Stimulated activated CD4-positive, alpha-beta T cell treated with anti-CD3 and anti-CD28 coated beads, TNF-alpha, amount 100 ng/mL, for 4 hours (primary cell): ENCODE results near the gene NEU4.
"Not testable (repeated sequence)": the region's sequence is repeated elsewhere in the genome, so short reads cannot be mapped to it uniquely, and the experiment has no call there.

Source experiments
- DNase-seq, 3 experiments: peaks; one replicate each; pipeline ENCODE4 v3.0.0-alpha.2; 2020; ENCODE audit warnings: low read depth in 3 of 3

Gene NEU4

DNA sequence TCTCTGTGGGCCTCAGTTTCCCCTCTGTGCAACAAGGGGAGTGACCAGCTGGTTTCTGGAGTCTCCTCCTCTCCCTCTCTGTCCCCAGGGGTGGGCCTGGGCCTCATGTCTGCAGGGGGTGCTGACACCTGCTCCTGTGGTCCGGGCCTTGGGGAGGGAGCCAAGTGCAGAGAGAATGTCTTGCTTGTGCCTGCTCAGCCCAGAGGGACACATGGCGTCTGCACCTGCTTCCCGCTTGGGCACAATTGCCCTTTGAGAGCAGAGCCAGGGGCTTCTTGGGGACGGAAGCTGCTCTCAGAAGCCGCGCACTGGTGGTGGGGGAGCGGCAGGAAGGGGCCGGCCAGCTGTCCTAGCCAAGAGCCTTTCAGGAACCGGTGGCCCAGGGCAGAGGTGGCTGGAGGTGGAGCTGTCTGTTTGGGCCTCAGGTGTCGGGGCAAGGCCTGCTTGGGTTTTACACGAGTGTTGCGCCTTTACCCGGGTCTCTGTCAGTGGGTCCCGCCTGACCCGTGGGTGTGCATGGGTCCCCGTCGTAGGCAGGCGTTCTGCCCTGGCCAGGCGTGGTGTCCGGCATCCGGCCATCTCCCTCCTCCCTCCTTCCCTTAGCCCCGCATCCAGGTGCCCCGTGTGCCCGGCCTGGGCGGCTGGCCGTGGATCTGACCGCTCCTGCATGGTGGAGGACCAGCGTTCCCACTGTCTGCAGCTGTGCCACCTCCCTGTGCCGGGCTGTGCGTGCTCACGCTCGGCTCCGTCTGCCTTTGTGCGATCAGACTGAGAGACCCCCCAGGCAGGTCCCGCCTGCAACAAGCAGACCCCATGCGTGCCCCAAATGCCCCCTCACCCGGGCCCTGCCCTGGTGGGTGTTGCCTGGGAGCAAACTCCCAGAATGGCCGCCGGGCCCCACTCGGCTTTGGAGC lies 4.0 kb downstream of the NEU4 start:
- DNase-seq: no peak

DNA sequence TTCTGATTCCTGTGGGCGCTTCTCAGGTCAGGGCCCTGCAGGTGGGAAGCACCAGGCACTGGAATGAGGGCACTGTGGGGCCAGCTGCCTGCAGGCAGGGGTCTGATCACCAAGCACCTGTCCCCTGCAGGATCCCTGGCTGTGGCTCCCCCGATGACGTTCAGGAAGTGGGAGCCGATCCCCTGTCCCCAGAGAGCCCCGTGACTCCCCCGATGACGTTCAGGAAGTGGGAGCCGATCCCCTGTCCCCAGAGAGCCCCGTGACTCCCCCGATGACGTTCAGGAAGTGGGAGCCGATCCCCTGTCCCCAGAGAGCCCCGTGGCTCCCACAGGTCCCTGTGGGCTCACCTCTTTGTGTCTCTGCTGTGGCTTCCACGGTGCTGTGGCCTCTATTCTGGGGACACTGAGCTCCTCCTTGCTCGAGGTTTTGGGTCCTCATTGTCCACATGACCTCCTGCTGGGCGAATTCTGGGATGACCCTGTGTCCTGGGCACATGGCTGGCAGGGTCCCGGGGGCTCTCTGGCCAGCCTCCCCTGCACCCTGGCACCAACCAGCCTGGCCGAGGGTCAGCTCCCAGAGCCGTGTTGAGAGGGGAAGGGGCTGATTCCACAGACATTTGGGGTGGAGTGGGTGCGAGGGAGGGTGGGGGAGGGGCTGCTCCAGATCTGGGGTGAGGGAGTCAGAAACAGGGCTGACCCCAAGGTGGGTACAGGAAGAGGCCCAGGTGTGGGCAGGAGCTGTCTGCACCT lies 4.8 kb downstream of the NEU4 start:
- no peak for DNase-seq

DNA sequence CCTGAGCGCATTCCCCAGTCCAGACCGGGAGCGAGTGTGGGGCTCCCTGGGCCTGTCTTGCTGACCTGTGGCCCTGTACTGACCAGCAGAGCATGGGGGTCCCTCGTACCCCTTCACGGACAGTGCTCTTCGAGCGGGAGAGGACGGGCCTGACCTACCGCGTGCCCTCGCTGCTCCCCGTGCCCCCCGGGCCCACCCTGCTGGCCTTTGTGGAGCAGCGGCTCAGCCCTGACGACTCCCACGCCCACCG lies 5.3 kb downstream of the NEU4 start:
- DNase-seq: no peak

DNA sequence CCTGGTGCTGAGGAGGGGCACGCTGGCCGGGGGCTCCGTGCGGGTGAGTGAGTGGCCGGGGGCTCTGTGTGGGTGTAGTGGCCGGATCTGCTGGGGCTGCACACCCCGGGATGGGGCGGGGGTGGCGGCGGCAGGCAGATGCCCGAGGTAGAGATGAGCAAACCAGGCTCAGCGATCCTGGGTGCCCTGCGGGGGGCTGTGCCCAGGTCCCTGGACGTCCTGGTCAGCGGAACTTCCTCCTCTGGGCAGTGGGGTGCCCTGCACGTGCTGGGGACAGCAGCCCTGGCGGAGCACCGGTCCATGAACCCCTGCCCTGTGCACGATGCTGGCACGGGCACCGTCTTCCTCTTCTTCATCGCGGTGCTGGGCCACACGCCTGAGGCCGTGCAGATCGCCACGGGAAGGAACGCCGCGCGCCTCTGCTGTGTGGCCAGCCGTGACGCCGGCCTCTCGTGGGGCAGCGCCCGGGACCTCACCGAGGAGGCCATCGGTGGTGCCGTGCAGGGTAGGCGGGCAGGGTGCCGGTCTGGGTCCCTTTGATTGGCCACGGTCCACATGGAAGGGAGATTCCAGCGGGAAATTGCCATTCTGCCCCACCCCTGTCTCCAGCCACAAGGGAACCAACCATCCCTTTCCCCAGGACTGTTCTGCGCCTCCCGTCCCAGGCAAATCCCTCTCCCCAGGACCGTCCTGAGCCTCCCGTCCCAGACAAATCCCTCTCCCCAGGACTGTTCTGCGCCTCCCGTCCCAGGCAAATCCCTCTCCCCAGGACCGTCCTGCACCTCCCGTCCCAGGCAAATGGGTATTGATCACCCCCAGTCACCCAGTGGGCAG lies 5.9 kb downstream of the NEU4 start:
- no peak for DNase-seq

DNA sequence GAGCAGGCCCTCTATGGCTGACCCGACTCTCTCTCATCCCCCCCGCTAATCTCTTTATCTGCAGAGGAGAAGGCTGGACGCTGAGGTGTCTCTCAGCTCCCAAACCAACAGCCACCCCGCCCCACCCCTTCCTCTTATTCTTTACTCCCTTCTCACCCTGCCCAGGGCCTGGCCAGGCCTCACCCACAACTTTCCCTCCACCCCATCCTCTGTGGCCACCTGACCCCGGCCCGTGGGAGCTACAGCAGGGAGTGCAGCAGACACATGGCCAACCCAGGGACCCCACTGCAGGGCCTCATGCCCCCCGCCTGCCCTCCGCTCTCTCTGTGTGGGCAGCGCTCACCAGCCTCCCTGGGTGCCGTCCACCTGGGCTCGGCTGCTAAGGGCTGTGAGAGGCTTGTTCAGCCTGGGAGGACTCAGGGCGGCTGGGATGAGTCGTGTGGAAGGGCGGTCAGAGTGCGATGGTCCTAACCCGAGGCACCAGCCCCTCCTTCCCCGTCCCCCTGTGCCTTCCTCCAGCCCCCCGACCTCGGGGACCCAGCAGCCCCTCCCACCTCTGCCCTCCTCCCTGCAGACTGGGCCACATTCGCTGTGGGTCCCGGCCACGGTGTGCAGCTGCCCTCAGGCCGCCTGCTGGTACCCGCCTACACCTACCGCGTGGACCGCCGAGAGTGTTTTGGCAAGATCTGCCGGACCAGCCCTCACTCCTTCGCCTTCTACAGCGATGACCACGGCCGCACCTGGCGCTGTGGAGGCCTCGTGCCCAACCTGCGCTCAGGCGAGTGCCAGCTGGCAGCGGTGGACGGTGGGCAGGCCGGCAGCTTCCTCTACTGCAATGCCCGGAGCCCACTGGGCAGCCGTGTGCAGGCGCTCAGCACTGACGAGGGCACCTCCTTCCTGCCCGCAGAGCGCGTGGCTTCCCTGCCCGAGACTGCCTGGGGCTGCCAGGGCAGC lies 6.8 kb downstream of the NEU4 start:
- no peak for DNase-seq

DNA sequence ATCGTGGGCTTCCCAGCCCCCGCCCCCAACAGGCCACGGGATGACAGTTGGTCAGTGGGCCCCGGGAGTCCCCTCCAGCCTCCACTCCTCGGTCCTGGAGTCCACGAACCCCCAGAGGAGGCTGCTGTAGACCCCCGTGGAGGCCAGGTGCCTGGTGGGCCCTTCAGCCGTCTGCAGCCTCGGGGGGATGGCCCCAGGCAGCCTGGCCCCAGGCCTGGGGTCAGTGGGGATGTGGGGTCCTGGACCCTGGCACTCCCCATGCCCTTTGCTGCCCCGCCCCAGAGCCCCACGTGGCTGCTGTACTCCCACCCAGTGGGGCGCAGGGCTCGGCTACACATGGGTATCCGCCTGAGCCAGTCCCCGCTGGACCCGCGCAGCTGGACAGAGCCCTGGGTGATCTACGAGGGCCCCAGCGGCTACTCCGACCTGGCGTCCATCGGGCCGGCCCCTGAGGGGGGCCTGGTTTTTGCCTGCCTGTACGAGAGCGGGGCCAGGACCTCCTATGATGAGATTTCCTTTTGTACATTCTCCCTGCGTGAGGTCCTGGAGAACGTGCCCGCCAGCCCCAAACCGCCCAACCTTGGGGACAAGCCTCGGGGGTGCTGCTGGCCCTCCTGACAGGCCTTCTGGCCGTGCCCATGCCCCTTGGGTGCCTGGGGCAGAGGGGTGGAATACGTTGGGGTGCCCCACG lies 7.6 kb downstream of the NEU4 start:
- DNase-seq: no peak

DNA sequence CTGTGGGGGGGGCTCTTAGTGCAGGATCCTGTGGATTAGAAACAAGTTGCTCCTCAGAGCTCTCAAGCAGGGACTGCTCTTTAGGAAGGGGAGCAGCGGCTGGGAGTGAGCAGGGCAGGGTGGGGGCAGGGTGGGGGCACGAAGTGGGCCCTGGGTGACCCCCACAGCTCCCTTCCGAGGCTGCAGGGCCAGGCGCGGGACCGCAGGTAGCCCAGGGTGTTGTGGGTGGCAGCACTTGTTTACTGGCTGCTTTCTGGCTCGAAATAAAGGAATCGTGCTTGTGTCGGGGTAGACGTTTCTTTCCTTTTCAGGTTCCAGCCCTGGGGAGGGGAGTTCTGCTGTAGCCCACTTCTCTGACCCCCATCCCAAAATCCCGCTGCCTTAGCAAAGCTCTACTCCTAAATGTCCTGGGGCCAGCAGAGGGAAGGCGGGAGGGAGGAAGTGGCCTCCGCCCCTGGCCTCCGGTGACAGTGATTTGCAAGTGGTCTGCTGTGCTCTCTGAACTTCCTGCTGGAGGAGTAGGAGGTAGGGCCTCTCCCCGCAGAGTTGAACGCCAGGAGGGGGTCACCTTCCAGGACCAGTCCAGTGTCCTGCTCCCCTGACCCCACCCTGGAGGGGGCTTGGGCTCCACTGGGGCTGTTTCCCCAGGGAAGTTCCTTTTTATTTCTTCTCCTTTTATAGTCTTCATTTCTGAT lies 8.3 kb downstream of the NEU4 start:
- no peak for DNase-seq

DNA sequence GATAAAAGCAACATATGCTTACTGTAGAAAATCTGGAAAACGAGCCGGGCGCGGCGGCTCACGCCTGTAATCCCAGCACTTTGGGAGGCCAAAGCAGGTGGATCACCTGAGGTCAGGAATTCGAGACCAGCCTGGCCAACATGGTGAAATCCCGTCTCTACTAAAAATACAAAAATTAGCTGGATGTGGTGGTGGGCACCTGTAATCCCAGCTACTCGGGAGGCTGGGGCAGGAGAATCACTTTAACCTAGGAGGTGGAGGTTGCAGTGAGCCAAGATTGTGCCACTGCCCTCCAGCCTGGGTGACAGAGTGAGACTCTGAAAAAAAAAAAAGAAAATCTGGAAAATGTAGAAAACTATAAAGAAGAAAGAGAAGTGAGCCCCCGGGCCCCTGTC lies 8.8 kb downstream of the NEU4 start:
- DNase-seq: not testable (repeated sequence)

DNA sequence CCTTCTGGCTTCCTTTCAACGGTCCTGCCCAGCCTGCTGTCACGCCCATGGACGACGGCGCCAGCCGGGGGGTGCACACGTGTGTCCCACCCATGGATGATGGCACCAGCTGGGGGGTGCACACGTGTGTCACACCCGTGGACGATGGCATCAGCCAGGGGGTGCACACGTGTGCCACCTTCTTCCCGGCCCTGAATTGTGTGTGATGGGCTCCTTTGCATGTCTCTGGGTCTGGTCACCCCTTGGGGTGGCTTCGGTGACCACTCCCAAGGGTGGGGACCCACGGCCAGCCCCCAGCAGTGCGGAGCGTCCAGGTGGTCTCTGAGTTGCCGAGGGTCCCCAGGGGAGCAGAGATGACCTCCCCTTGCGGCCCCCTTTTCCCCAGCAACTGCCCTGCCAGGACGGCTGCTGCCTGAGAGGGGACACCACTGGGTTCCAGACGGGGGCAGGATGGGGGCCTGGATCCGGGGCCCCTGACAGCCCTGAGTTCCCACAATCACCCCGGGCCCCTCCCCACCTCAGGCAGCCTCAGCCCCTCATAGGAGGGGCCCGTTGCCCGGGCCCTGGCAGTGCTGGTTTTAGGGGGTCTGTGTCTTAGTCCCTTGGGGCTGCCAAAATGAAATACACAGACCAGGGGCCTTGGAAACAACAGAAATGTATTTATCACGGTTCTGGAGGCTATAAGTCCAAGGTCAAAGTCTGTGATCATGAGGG lies 9.4 kb downstream of the NEU4 start:
- DNase-seq: no peak

DNA sequence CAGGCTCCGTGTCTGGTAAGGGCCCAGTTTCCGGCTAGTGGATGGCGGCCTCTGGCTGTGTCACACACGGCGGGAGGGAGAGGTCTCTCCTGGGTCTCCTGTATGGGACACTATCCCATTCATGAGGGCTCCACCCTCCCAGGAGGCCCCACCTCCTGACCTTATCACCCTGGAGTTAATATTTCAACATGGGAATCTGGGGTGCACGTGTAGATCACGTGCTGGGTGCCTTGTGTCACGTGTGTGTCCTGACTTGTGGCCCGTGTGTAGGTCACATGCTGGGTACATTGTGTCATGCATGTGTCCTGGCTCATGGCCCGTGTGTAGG lies 9.9 kb downstream of the NEU4 start:
- DNase-seq: no peak

DNA sequence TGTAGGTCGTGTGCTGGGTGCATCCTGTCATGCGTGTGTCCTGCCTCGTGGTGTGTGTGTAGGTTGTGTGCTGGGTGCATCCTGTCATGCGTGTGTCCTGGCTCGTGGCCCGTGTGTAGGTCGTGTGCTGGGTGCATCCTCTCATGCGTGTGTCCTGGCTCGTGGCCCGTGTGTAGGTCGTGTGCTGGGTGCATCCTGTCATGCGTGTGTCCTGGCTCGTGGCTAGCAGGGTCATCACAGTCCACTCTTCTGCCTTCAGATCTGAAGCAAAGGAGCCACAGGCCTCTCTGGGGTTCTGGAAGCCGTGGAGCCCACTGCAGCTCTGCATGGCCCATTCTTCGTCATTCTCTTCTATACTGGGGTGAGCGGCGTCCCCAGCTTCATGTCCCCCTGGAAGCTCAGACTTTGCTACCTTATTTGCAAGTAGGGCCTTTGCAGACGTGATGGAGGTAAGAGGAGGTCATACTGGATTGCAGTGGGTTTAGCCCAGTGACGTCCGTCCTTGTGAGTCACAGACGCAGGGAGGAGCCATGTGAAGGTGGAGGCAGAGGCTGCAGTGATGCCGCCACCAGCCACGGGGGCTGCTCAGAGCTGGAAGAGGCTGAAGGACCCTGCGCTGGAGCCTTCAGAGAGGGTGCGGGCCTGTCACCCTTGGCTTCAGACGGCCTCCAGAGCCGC lies 11.1 kb downstream of the NEU4 start:
- not testable (repeated sequence) for DNase-seq

DNA sequence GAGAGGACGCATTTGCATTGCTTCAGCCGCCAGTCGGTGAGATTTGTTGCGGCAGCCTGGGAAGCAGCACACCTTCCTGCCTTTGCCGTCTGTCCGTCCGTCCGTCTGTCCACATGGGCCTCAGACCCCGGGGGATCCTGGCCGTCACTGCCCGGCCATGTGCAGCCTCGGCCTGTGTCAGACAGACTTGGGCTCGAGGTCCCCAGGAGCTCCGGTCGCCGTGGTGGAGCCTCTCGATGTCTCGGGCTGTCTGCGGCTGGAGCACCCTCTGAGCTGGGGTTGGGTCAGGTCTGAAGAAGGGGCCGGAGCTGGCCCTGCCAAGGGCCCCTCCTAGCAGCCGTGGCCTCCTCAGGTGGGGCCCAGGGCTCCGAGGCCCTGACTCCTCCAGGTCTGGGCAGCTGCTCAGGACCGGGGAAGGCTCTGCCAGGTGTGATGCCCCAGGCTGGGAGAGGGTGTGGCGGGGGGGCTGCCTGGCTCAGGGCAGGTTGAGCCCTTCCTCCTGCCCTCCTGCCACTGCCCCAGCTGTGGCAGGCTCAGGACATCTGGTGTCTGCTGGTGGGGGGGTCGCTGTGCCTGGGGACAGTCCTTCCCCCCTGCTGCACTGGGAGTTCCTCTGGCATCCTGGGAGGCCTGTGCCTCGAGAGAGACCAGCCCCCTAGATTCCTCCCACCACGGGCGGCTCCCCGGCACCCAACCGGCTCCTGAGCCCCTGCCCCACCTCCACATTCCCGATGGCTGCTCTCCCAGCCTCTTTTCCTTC lies 11.8 kb downstream of the NEU4 start:
- no peak for DNase-seq

DNA sequence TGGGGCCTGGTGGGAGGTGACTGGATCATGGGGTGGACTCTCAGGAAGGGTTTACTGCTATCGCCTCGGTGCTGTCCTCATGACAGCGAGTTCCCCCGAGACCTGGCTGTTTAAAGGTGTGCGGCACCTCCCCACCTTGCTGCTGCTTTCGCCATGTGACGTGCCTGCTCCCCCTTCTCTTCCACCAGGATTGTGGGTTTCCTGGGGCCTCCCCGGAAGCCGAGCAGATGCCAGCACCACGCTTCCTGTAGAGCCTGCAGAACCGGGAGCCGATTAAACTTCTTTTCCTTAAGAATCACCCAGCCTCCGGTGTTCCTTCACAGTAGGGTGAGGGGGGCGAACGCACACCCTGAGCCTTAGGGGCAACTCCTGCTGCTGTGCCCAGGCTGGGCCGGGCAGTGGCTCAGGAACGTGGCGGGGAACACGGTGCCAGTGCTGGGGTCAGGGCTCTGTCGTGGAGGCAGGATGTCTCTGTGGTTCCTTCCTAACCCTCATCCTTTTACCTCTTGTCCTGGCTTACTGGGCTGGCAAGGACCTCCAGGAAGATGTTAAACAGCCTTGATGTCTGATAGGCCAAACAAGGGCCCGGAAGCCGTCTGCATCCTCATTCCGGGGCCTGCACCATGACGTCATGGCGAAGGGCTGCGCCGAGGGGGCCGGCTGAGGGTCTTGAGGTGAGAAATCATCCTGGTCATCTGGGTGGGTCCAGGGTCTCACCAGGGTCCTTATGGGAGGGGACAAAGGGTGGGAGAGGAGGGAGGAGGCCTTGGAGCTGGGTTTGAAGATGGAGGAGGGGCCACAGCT lies 12.7 kb downstream of the NEU4 start:
- DNase-seq: no peak

DNA sequence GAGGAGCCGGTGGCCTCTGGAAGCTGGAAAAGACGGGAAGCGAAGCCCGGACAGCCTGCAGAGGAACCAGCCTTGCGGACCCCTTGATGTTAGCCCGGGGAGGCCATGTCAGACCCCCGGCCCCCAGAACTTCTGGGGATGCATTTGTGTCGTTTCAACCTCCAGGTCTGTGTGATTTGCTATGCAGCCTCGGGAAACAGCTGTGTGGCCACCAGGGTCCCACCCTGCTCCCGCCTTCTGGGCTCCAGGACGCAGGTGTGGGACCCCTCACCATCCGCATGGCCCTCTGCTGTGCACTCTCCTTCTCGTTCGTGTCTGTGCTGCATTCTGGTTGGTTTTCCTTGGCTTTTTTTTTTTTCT lies 13.3 kb downstream of the NEU4 start:
- no peak for DNase-seq

DNA sequence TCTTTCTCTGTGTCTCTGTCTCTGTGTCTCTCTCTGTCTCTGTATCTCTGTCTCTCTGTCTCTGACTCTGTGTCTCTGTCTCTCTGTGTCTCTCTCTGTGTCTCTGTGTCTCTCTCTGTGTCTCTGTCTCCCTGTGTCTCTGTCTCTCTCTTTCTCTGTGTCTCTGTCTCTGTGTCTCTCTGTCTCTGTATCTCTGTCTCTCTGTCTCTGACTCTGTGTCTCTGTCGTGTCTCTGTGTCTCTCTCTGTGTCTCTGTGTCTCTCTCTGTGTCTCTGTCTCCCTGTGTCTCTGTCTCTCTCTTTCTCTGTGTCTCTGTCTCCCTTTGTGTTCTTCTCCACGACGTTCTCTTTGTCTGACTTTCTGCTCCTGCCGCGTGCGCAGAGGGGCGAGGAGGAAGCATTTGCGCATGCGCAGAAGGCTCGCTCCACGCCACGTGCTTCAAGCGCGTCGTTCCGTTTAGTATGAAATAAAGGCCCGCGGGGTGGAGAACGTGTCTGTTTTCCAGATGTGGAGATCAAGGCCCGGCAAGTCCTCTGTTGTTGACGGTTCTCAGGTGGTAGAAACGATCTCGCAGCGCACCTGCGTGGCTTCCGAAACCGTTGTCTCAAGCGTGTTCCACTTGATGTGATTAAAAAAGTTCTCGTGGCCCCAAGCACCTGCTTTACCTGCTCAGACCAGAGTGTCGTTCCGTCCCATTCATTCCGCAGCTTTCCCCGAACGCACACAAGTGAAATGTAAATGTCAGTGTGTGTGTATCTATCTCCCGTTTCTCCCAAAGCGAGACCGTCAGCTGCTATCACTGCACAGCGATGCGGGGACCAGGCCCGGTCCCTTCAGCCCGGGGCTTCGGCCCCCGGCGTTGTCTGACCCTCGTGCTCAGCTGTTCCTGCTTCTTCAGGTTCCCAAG lies 14.8 kb downstream of the NEU4 start:
- not testable (repeated sequence) for DNase-seq

DNA sequence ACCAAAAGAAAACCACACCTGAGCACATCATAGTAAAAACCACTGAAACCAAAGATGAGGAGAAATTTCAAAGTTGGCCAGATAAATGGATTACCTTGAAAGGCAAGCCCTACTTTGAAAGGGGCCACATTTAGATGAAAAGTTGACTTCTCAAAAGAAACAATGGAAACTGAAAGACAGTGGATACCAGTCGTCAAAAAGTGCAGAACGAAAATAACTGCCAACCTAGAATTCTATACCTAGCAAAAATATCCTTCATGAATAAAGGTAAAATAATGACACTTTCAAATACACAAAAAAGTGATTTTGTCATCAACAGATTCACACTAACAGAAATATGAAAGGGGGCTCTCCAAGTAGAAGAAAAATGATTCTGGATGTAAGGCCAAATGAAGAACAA lies 18.4 kb downstream of the NEU4 start:
- no peak for DNase-seq
